Right forelimb (tissue), 1 donor: ENCODE results near the gene PPOX.
A peak's percentile ranks its signal among the peaks of the same experiment; 100 is the strongest.

Experiments used
- DNase-seq: peaks from one replicate; pipeline ENCODE4 v3.0.0-alpha.2; 2018

PPOX gene

GRCh38 chr1:161176468-161177111 is 10.4 kb downstream of the PPOX start:
- DNase-seq = no peak

GRCh38 chr1:161177112-161177935 is 11.1 kb downstream of the PPOX start, which contains the start of gene B4GALT3:
Gene B4GALT3 (minus strand): TSS chr1:161177507. CDS start chr1:161176060, 1,447 bp downstream.
- peak; percentile 98 for DNase-seq

- DNase-seq = no peak
These were observed 11.7 kb downstream of the PPOX start for GRCh38 chr1:161177936-161178244.

GRCh38 chr1:161179698-161180097 is 13.5 kb downstream of the PPOX start:
- DNase-seq = no peak

GRCh38 chr1:161180639-161181038 is 14.4 kb downstream of the PPOX start:
- no peak for DNase-seq

GRCh38 chr1:161182214-161182613 is 16.0 kb downstream of the PPOX start:
- no peak for DNase-seq

- peak; percentile 67 for DNase-seq
These were observed 19.1 kb downstream of the PPOX start for GRCh38 chr1:161185282-161185682.

- no peak for DNase-seq
These were observed 19.6 kb downstream of the PPOX start for GRCh38 chr1:161185732-161186311.

- DNase-seq = no peak
These were observed 21.1 kb downstream of the PPOX start for GRCh38 chr1:161187311-161187710.

- DNase-seq = no peak
These were observed 22.2 kb downstream of the PPOX start for GRCh38 chr1:161188381-161188780.

- DNase-seq = no peak
These were observed 22.8 kb downstream of the PPOX start for GRCh38 chr1:161189036-161189435.

GRCh38 chr1:161190962-161191521 is 24.8 kb downstream of the PPOX start:
- no peak for DNase-seq

- no peak for DNase-seq
These were observed 25.7 kb downstream of the PPOX start for GRCh38 chr1:161191971-161192370.

GRCh38 chr1:161192476-161193465 is 26.5 kb downstream of the PPOX start:
- peak; percentile 69 for DNase-seq

- no peak for DNase-seq
These were observed 27.5 kb downstream of the PPOX start for GRCh38 chr1:161193561-161194235.

GRCh38 chr1:161195171-161195570 is 28.9 kb downstream of the PPOX start:
- no peak for DNase-seq

GRCh38 chr1:161196111-161196510 is 29.9 kb downstream of the PPOX start:
- no peak for DNase-seq

- peak; percentile 89 for DNase-seq
These were observed 30.6 kb downstream of the PPOX start for GRCh38 chr1:161196521-161197451.

GRCh38 chr1:161197560-161198193 is 31.5 kb downstream of the PPOX start:
- no peak for DNase-seq
